ENCODE data around the gene SRSF9.

GRCh38 chr12:120465756-120466155 is 3.8 kb downstream of the SRSF9 start:
- TF ChIP-seq, protein P1, sequence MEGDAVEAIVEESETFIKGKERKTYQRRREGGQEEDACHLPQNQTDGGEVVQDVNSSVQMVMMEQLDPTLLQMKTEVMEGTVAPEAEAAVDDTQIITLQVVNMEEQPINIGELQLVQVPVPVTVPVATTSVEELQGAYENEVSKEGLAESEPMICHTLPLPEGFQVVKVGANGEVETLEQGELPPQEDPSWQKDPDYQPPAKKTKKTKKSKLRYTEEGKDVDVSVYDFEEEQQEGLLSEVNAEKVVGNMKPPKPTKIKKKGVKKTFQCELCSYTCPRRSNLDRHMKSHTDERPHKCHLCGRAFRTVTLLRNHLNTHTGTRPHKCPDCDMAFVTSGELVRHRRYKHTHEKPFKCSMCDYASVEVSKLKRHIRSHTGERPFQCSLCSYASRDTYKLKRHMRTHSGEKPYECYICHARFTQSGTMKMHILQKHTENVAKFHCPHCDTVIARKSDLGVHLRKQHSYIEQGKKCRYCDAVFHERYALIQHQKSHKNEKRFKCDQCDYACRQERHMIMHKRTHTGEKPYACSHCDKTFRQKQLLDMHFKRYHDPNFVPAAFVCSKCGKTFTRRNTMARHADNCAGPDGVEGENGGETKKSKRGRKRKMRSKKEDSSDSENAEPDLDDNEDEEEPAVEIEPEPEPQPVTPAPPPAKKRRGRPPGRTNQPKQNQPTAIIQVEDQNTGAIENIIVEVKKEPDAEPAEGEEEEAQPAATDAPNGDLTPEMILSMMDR (IDR thresholded peaks at IDR 0.05; ENCODE audit: low read depth, low read length) = no peak
- TF ChIP-seq EZH2phosphoT487 (IDR thresholded peaks at IDR 0.05; ENCODE audit: low read depth) = no peak
